HG03066 (cell line): ENCODE data around the gene AQP5.

Experiments used
- ATAC-seq: cut with Tn5 transposase; IDR thresholded peaks from one replicate; pipeline ENCODE4 v1.9.1; 2021; ENCODE audit warnings: low read depth; ENCODE audit not compliant: unreplicated experiment

Gene AQP5

DNA sequence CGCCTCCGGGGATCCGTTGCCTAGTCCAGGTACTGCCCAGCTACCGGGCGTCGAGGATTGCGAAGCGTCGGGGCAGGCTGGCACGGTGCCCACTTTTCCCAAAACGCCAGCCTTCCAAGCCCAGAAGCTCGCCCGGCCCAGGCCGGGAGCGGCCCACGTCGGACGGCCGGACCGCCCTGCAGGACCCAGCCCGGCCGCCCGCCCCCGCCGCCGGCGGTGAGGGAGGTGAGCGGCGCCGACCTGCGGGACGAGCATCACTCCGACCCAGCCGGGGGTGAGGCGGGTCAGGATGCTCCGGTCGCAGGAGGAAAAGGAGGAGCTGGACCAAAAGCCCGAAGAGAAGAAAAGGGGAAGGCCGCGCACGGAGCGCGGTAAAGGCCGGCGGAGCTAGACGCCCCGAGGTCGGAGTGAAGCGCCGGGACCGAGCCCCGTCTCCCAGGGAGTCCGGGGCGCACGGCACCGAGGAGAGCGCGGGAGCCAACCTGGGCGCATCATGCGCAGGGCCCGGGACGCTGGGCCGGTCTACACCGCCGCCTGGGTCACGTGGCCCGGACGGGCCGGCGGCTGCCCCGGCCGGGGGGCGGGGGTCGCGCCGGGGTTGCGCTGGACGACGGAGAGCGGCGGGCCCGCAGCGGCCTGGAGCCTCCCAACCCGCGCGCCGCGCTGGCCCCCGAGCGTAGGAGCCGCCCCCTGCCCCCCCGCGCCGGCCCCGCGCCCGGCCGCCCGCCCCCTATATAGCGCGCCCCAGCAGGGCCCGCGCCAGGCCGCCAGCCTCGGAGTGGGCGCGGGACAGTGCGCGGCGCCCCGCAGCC lies at the start of gene AQP5:
TSS of gene AQP5 (plus strand) at position 762 of the 812 bp plus-strand sequence. CDS start 146 bp downstream, outside the sequence.
- ATAC-seq: no peak

- no peak for ATAC-seq
Measured at GRCh38 chr12:49912345-49913255, 49.1 kb upstream of the AQP5 start.

GRCh38 chr12:49916129-49916919 lies 45.3 kb upstream of the AQP5 start:
- no peak for ATAC-seq

DNA sequence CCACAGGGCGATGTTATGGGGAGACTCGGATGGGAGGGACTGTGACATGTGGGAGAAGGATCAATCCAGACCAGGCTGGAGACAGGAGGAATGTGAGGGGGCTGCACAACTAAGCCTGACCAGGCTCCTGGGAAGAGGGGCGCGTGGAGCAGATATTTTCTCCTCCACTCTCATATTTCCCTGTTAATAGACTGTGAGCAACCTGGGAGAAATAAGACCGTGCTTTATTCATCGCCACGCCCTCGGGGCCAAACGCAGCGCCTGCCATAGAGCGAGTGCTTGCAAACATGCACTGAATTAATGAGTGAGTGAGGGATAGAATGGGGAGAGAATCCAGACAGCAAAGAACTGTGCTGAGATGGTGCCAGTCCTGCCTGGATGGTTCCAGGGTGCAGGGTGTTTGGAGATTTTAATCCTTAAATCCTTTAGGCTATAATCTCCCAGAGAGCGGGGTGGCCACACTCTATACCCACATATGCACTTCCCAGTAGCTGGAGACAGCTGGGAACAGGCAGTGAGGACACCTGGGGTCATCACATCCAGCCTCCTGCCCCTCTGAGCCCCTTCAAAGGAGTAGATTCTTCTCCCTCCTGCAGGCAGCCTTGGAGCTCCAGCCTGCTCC lies 44.4 kb upstream of the AQP5 start:
- no peak for ATAC-seq

DNA sequence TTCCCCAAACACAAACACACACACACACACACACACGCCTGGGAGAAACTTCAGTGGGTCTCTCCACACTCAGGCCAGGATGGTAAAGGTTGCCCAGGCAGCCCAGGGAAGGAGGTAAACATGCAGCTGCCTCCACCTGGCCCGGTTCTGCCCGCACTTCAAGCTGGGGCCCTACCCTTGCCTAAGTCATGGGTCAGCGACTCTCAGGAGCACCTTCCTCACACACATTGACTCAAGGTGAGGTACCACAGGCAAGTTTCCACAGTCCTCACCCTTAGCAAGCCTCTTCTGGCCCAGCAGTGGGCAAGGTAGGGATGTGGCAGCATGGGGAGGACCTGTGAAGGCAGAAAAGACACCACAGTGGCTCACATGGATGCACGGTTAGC lies 43.9 kb upstream of the AQP5 start:
- no peak for ATAC-seq

- no peak for ATAC-seq
Measured at GRCh38 chr12:49920241-49920914, 41.3 kb upstream of the AQP5 start.

DNA sequence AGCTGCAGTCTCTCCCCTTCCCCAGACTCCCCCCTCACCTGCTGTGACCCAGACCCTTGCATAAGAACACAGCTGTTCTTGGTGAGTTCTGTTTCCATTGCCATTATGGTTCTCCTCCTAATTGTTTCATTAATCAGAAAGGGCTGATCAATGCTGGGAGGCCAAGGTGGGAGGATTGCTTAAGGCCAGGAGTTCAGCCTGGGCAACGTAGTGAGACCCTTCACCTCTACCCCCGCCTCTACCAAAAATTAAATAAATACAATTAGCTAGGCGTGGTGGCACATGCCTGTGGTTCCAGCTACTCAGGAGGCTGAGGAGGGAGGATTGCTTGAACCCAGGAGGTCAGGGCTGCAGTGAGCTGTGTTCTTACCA lies 40.8 kb upstream of the AQP5 start:
- no peak for ATAC-seq

DNA sequence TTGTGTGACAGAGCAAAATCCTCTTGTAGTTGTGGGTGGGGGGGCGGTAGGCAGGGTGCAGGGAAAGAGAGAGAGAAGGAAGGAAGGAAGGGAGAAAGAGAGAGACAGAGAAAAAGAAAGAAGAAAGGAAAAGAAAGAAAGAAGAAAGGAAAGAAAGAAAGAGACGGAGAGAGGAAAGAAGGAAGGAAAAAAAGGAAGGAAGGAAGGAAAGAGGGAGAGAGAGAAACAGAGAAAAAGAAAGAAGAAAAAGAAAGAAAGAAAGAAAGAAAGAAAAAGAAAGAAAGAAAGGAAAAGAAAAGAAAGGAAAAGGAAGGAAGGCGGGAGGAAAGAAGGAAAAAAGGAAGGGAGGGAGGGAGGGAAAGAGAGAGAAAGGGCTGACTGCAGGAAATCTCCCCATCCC lies 40.4 kb upstream of the AQP5 start:
- no peak for ATAC-seq

GRCh38 chr12:49921936-49922335 lies 39.7 kb upstream of the AQP5 start:
- ATAC-seq: no peak

- no peak for ATAC-seq
Measured at GRCh38 chr12:49922349-49923034, 39.2 kb upstream of the AQP5 start.

GRCh38 chr12:49923035-49923644 lies 38.5 kb upstream of the AQP5 start:
- ATAC-seq: no peak

GRCh38 chr12:49923880-49924556 lies 37.7 kb upstream of the AQP5 start:
- no peak for ATAC-seq

DNA sequence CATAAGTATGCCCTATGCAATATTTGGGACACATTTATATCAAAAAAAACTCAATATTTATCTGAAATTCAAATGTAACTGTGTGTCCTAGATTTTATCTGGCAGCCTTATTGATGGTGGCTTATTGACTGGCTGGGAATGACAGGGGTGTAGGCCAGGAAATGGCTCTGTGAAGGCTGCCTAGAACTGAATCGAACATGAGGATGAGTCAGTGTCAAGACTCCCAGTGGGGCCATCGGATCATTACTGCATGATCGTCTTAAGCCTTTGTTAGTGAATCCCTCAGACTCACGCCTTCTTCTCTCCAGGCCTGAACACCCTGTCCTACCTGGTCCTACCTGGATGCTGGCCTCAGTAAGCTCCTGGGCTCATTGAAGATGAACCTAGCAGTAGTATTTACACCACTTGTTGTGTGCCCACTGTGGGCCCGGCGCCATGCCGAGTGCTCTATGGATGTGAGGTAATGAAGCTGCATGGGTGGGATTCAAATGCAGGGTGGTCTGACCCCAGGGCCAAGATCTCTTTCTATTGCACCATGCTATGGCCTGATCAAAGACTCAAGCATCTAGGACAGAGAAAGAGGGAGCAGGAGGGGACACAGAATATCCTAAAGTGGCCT lies 36.9 kb upstream of the AQP5 start:
- no peak for ATAC-seq

- no peak for ATAC-seq
Measured at GRCh38 chr12:49925433-49926204, 36.1 kb upstream of the AQP5 start.

- no peak for ATAC-seq
Measured at GRCh38 chr12:49928471-49928870, 33.2 kb upstream of the AQP5 start.

GRCh38 chr12:49929581-49929980 lies 32.1 kb upstream of the AQP5 start:
- ATAC-seq: no peak
